ES-I3 (cell line): ENCODE measurements around the gene STK11IP.

Source experiments
- H3K36me3 ChIP-seq: 2 replicates; pipeline ENCODE4 v1.6.1; 2013; ENCODE audit warnings: mild to moderate bottlenecking, low read length, control low read depth, moderate library complexity; ENCODE audit not compliant: insufficient read depth
- H3K4me1 ChIP-seq: 2 replicates; pipeline ENCODE4 v1.6.1; 2013; ENCODE audit warnings: mild to moderate bottlenecking, control low read depth, low read length; ENCODE audit not compliant: insufficient read depth
- H3K9ac ChIP-seq: 2 replicates; pipeline ENCODE4 v1.6.1; 2013; ENCODE audit warnings: low read depth, mild to moderate bottlenecking, low read length, moderate library complexity
- H3K9me3 ChIP-seq: 2 replicates; pipeline ENCODE4 v1.6.1; 2013; ENCODE audit warnings: mild to moderate bottlenecking, low read length, moderate library complexity; ENCODE audit not compliant: control insufficient read depth, insufficient read depth

Gene STK11IP

GRCh38 chr2:219557791-219558785 lies 39.6 kb upstream of the STK11IP start:
- Histone ChIP-seq H3K36me3 (no peaks in the 10 kb centered on the region), H3K9me3 (no peaks in the 10 kb centered on the region), H3K4me1 (peaks cover 38% of the 10 kb centered on the region), H3K9ac (no peak overlapping the region)

GRCh38 chr2:219559156-219559915 lies 38.3 kb upstream of the STK11IP start:
- H3K9me3 ChIP-seq: no peaks in the 10 kb centered on the region
- no peak overlapping the region for H3K9ac ChIP-seq
- H3K36me3 ChIP-seq: peaks cover 4% of the 10 kb centered on the region; the same call in 1 of the 2 replicates
- peaks cover 38% of the 10 kb centered on the region for H3K4me1 ChIP-seq

- H3K9me3 ChIP-seq: no peaks in the 10 kb centered on the region
- peaks cover 7% of the 10 kb centered on the region; the same call in 1 of the 2 replicates for H3K36me3 ChIP-seq
- no peak overlapping the region for H3K9ac ChIP-seq
- peaks cover 46% of the 10 kb centered on the region for H3K4me1 ChIP-seq
Observed at GRCh38 chr2:219560037-219560892, 37.4 kb upstream of the STK11IP start.

- Histone ChIP-seq H3K4me1 (peaks cover 48% of the 10 kb centered on the region), H3K36me3 (peaks cover 7% of the 10 kb centered on the region; the same call in 1 of the 2 replicates), H3K9ac (no peak overlapping the region), H3K9me3 (no peaks in the 10 kb centered on the region)
Observed at GRCh38 chr2:219560893-219561178, 36.8 kb upstream of the STK11IP start.

GRCh38 chr2:219561179-219562048 lies 36.2 kb upstream of the STK11IP start:
- H3K4me1 ChIP-seq: peaks cover 53% of the 10 kb centered on the region
- H3K9me3 ChIP-seq: no peaks in the 10 kb centered on the region
- no peak overlapping the region for H3K9ac ChIP-seq
- H3K36me3 ChIP-seq: peaks cover 7% of the 10 kb centered on the region; the same call in 1 of the 2 replicates

- Histone ChIP-seq H3K4me1 (peaks cover 53% of the 10 kb centered on the region), H3K9ac (no peak overlapping the region), H3K9me3 (no peaks in the 10 kb centered on the region), H3K36me3 (peaks cover 7% of the 10 kb centered on the region)
Observed at GRCh38 chr2:219562049-219563020, 35.3 kb upstream of the STK11IP start.

GRCh38 chr2:219563271-219563928 lies 34.3 kb upstream of the STK11IP start:
- peaks cover 53% of the 10 kb centered on the region for H3K4me1 ChIP-seq
- no peak overlapping the region for H3K9ac ChIP-seq
- H3K36me3 ChIP-seq: peaks cover 7% of the 10 kb centered on the region
- no peaks in the 10 kb centered on the region for H3K9me3 ChIP-seq

- no peak overlapping the region for H3K9ac ChIP-seq
- peaks cover 51% of the 10 kb centered on the region for H3K4me1 ChIP-seq
- H3K36me3 ChIP-seq: peaks cover 11% of the 10 kb centered on the region
- no peaks in the 10 kb centered on the region for H3K9me3 ChIP-seq
Observed at GRCh38 chr2:219565130-219566080, 32.3 kb upstream of the STK11IP start.

- Histone ChIP-seq H3K9ac (no peak overlapping the region), H3K4me1 (peaks cover 40% of the 10 kb centered on the region), H3K9me3 (no peaks in the 10 kb centered on the region), H3K36me3 (peaks cover 11% of the 10 kb centered on the region)
Observed at GRCh38 chr2:219566640-219567039, 31.0 kb upstream of the STK11IP start.

- H3K36me3 ChIP-seq: peaks cover 11% of the 10 kb centered on the region
Observed at GRCh38 chr2:219567131-219567530, 30.5 kb upstream of the STK11IP start.

GRCh38 chr2:219567791-219568361 lies 29.8 kb upstream of the STK11IP start:
- Histone ChIP-seq H3K36me3 (peaks cover 11% of the 10 kb centered on the region), H3K4me1 (peaks cover 39% of the 10 kb centered on the region), H3K9me3 (no peaks in the 10 kb centered on the region), H3K9ac (no peak overlapping the region)

More at GRCh38 chr2:219567131-219567530, 30.5 kb upstream of the STK11IP start:
- Histone ChIP-seq H3K9me3 (no peaks in the 10 kb centered on the region), H3K4me1 (peaks cover 40% of the 10 kb centered on the region), H3K9ac (no peak overlapping the region)
